Neural progenitor cell (in vitro differentiated cells): Measurements from ENCODE around the gene CHST8. TPM values are rescaled to one million over a fixed set of nuclear protein-coding genes. Genes with fewer than 3 reads are reported as not detected.

Experiments
- DNase-seq: peaks from one replicate; pipeline ENCODE4 v3.0.0-alpha.2; 2016; ENCODE audit warnings: low spot score
- H2AFZ ChIP-seq: fragments of 200-600 bp; sonication (generic); replicated peaks from 2 replicates; pipeline ENCODE4 v1.6.1; 2016; ENCODE audit warnings: antibody characterized with exemption
- H3F3A ChIP-seq: fragments of 200-600 bp; sonication (generic); 2 replicates; pipeline ENCODE4 v1.6.1; 2016; ENCODE audit warnings: antibody characterized with exemption, low read depth
- H3K27ac ChIP-seq: fragments of 200-600 bp; sonication (generic); 2 replicates; pipeline ENCODE4 v1.5.1; 2016; ENCODE audit warnings: mild to moderate bottlenecking
- H3K27me3 ChIP-seq: fragments of 200-600 bp; sonication (generic); 2 replicates; pipeline ENCODE4 v1.6.1; 2016; ENCODE audit warnings: mild to moderate bottlenecking, moderate library complexity
- H3K36me3 ChIP-seq: fragments of 200-600 bp; sonication (generic); 2 replicates; pipeline ENCODE4 v1.5.1; 2016
- H3K4me1 ChIP-seq: fragments of 200-600 bp; sonication (generic); 2 replicates; pipeline ENCODE4 v1.6.1; 2016; ENCODE audit warnings: mixed run types
- H3K4me2 ChIP-seq: fragments of 200-600 bp; sonication (generic); 2 replicates; pipeline ENCODE4 v1.6.1; 2016
- H3K4me3 ChIP-seq: fragments of 200-600 bp; sonication (generic); 2 replicates; pipeline ENCODE4 v1.5.1; 2016
- H3K79me2 ChIP-seq: fragments of 200-600 bp; sonication (generic); 2 replicates; pipeline ENCODE4 v1.6.1; 2016; ENCODE audit warnings: low read depth
- H3K9ac ChIP-seq: fragments of 200-600 bp; sonication (generic); 2 replicates; pipeline ENCODE4 v1.6.1; 2016
- H3K9me3 ChIP-seq: fragments of 200-600 bp; sonication (generic); 2 replicates; pipeline ENCODE4 v1.5.1; 2016; ENCODE audit warnings: low read depth
- H4K20me1 ChIP-seq: fragments of 200-600 bp; sonication (generic); 2 replicates; pipeline ENCODE4 v1.6.1; 2016; ENCODE audit warnings: low read depth
- H3K27ac Mint-ChIP-seq: 3 replicates; pipeline ENCODE4 v1.8.0; 2021; ENCODE audit warnings: mixed read lengths
- H3K27me3 Mint-ChIP-seq: 2 replicates; pipeline ENCODE4 v1.8.0; 2022; ENCODE audit warnings: low read depth, mild to moderate bottlenecking, inconsistent platforms, moderate library complexity, mixed read lengths; ENCODE audit not compliant: insufficient read depth
- H3K36me3 Mint-ChIP-seq: 3 replicates; pipeline ENCODE4 v1.8.0; 2021; ENCODE audit warnings: mixed read lengths
- H3K4me1 Mint-ChIP-seq: 3 replicates; pipeline ENCODE4 v1.8.0; 2021; ENCODE audit warnings: mixed read lengths
- H3K4me3 Mint-ChIP-seq: 3 replicates; pipeline ENCODE4 v1.8.0; 2021; ENCODE audit warnings: mild to moderate bottlenecking, moderate library complexity, mixed read lengths
- H3K9me3 Mint-ChIP-seq: 3 replicates; pipeline ENCODE4 v1.8.0; 2020; ENCODE audit warnings: mixed read lengths
- CTCF ChIP-seq: fragments of 200-600 bp; sonication (generic); IDR thresholded peaks from 2 replicates; pipeline ENCODE4 v1.5.1; 2017; ENCODE audit warnings: antibody characterized with exemption, mild to moderate bottlenecking
- EZH2 ChIP-seq: fragments of 200-600 bp; sonication (generic); IDR thresholded peaks from 2 replicates; pipeline ENCODE4 v1.6.1; 2017; ENCODE audit warnings: antibody characterized with exemption, mild to moderate bottlenecking, moderate library complexity
- EZH2phosphoT487 ChIP-seq: fragments of 200-600 bp; sonication (generic); IDR thresholded peaks from 2 replicates; pipeline ENCODE4 v1.6.1; 2017; ENCODE audit warnings: antibody characterized with exemption
- total RNA-seq: library from RNA; depleted of rRNA; stranded (reverse); fragments of >200 nt; gene quantifications from 2 replicates; pipeline ENCODE4 v1.2.3, GENCODE V29; 2015; ENCODE audit warnings: low replicate concordance

CHST8 gene
- total RNA-seq, 1 donor from 2014 or later: 0.92 TPM

- H3K4me1 ChIP-seq: no peaks in the 10 kb centered on the region
- H3K9me3 ChIP-seq: no peaks in the 10 kb centered on the region
- no peak overlapping the region for H3K9ac ChIP-seq
- Mint-ChIP-seq H3K27me3 (peaks cover 9% of the 10 kb centered on the region), H3K9me3 (peaks cover 3% of the 10 kb centered on the region), H3K4me3 (no peak overlapping the region), H3K4me1 (peaks cover 5% of the 10 kb centered on the region), H3K27ac (no peak overlapping the region), H3K36me3 (no peaks in the 10 kb centered on the region)
- no peaks in the 10 kb centered on the region for H3K79me2 ChIP-seq
- no peak overlapping the region for H3K27ac ChIP-seq
- no peaks in the 10 kb centered on the region for H4K20me1 ChIP-seq
- no peak overlapping the region for H3K4me2 ChIP-seq
- H3K4me3 ChIP-seq: no peak overlapping the region
- DNase-seq: no peak
- no peaks in the 10 kb centered on the region for H3K27me3 ChIP-seq
- H3K36me3 ChIP-seq: no peaks in the 10 kb centered on the region
- H3F3A ChIP-seq: no peaks in the 10 kb centered on the region
- TF ChIP-seq EZH2 (no peak), CTCF (no peak), EZH2phosphoT487 (no peak)
- H2AFZ ChIP-seq: no peak overlapping the region
These were observed 48.6 kb downstream of the CHST8 start for GRCh38 chr19:33670398-33670797.

- Histone ChIP-seq H3K27ac (no peak overlapping the region), H3K9me3 (no peaks in the 10 kb centered on the region), H3K27me3 (no peaks in the 10 kb centered on the region), H3K36me3 (no peaks in the 10 kb centered on the region), H4K20me1 (no peaks in the 10 kb centered on the region), H3F3A (no peaks in the 10 kb centered on the region), H3K4me1 (no peaks in the 10 kb centered on the region), H2AFZ (no peak overlapping the region), H3K4me2 (no peak overlapping the region), H3K4me3 (no peak overlapping the region), H3K79me2 (no peaks in the 10 kb centered on the region), H3K9ac (no peak overlapping the region)
- Mint-ChIP-seq H3K4me3 (no peak overlapping the region), H3K9me3 (peaks cover 3% of the 10 kb centered on the region), H3K27ac (peak overlapping the region; percentile 39), H3K4me1 (peaks cover 6% of the 10 kb centered on the region), H3K27me3 (peaks cover 8% of the 10 kb centered on the region), H3K36me3 (no peaks in the 10 kb centered on the region)
- DNase-seq: no peak
- no peak for TF ChIP-seq EZH2phosphoT487
- TF ChIP-seq CTCF: no peak
- no peak for TF ChIP-seq EZH2
These were observed 49.5 kb downstream of the CHST8 start for GRCh38 chr19:33671211-33671610.

GRCh38 chr19:33673258-33673875 is 51.6 kb downstream of the CHST8 start:
- no peak overlapping the region for H3K9ac ChIP-seq
- H3F3A ChIP-seq: no peaks in the 10 kb centered on the region
- no peak overlapping the region for H3K27ac Mint-ChIP-seq
- no peak overlapping the region for H2AFZ ChIP-seq
- no peak overlapping the region for H3K4me3 ChIP-seq
- H3K27me3 ChIP-seq: no peaks in the 10 kb centered on the region
- H3K27me3 Mint-ChIP-seq: peaks cover 11% of the 10 kb centered on the region
- no peaks in the 10 kb centered on the region for H3K79me2 ChIP-seq
- peaks cover 6% of the 10 kb centered on the region for H3K4me1 Mint-ChIP-seq
- no peaks in the 10 kb centered on the region for H3K36me3 Mint-ChIP-seq
- H3K27ac ChIP-seq: no peak overlapping the region
- no peaks in the 10 kb centered on the region for H3K9me3 ChIP-seq
- no peaks in the 10 kb centered on the region for H3K36me3 ChIP-seq
- H3K4me3 Mint-ChIP-seq: no peak overlapping the region
- peaks cover 3% of the 10 kb centered on the region for H3K9me3 Mint-ChIP-seq
- no peak overlapping the region for H3K4me2 ChIP-seq
- peaks cover 11% of the 10 kb centered on the region for H4K20me1 ChIP-seq
- H3K4me1 ChIP-seq: no peaks in the 10 kb centered on the region
- no peak for DNase-seq
- TF ChIP-seq EZH2phosphoT487: no peak
- TF ChIP-seq CTCF: no peak
- no peak for TF ChIP-seq EZH2
